A549 (cell line): ENCODE data around the gene LSS.

Source experiments
- EP300 ChIP-seq, 2 experiments: fragments of >200 bp; sonication (Bioruptor Twin); formaldehyde crosslinking; IDR thresholded peaks; 2 replicates in 1 of 2; 3 replicates in 1 of 2; pipeline ENCODE4 v1.6.1; 2016 to 2017
- RAD21 ChIP-seq, 2 experiments: fragments of >200 bp in 1 of 2; sonication (Bioruptor Twin) in 1 of 2; formaldehyde crosslinking in 1 of 2; IDR thresholded peaks in 1 of 2; conservative IDR thresholded peaks in 1 of 2; 2 replicates in 1 of 2; 3 replicates in 1 of 2; pipeline ENCODE4 v1.6.1; 2012 to 2018; ENCODE audit warnings: inconsistent platforms in 1 of 2
- RCOR1 ChIP-seq: fragments of 150-350 bp; IDR thresholded peaks from 2 replicates; pipeline ENCODE4 v1.6.1; 2014; ENCODE audit warnings: antibody characterized with exemption, low read length, low read depth
- RFX5 ChIP-seq: fragments of 450-650 bp; IDR thresholded peaks from 2 replicates; pipeline ENCODE4 v1.7.1; 2014; ENCODE audit warnings: antibody characterized with exemption, mild to moderate bottlenecking, moderate library complexity
- RNF2 ChIP-seq: fragments of 200-600 bp; sonication (generic); IDR thresholded peaks from 2 replicates; pipeline ENCODE4 v1.6.1; 2016; ENCODE audit warnings: low read depth, mild to moderate bottlenecking, antibody characterized with exemption, moderate library complexity, borderline replicate concordance
- SMC3 ChIP-seq: fragments of >200 bp; sonication (Bioruptor Twin); formaldehyde crosslinking; IDR thresholded peaks from 3 replicates; pipeline ENCODE4 v1.6.1; 2018; ENCODE audit warnings: inconsistent platforms
- TF ChIP-seq, protein P1 (sequence below): fragments of >200 bp; sonication (Bioruptor Twin); formaldehyde crosslinking; IDR thresholded peaks from 3 replicates; pipeline ENCODE4 v1.5.1; 2016

DNA sequence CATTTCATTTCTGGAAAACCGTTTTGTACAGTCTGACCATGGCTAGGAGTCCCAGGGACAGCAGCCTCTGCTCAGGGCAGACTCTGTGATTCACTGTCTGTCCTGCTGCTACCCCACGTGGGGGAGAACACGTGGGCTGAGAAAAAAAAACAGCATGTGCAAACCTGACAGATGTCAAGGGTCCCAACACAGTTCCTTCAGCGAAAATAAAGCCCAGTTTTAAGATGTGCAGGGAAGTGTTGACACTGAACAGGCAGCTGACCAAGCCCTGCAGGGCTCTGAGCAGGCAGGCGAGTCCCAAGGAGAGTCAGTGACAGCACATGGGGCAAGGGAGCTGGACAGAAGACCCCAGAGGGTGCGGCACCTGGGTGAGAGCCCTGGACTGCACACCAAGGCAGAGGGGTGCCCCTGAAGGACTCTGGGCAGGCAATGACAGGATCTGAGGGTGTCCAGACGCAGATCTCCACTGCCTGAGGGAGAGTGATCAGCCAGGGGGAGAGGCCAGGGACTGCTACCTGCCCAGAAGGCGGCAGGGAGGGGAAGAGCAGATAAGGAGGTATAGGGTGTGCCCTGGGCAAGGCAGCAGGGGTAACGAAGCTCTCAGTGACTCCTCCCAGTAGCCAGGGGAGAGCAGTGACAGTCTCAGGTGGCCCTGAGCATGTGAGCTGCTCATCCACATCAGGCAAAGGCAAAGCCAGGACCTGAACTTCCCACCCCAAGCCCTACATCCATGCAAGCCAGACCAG is 39.2 kb downstream of the LSS start:
- TF ChIP-seq, protein P1, sequence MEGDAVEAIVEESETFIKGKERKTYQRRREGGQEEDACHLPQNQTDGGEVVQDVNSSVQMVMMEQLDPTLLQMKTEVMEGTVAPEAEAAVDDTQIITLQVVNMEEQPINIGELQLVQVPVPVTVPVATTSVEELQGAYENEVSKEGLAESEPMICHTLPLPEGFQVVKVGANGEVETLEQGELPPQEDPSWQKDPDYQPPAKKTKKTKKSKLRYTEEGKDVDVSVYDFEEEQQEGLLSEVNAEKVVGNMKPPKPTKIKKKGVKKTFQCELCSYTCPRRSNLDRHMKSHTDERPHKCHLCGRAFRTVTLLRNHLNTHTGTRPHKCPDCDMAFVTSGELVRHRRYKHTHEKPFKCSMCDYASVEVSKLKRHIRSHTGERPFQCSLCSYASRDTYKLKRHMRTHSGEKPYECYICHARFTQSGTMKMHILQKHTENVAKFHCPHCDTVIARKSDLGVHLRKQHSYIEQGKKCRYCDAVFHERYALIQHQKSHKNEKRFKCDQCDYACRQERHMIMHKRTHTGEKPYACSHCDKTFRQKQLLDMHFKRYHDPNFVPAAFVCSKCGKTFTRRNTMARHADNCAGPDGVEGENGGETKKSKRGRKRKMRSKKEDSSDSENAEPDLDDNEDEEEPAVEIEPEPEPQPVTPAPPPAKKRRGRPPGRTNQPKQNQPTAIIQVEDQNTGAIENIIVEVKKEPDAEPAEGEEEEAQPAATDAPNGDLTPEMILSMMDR: no peak
- TF ChIP-seq RFX5 (no peak), SMC3 (no peak), EP300 (IDR thresholded peaks at IDR 0.05) (no peak), RAD21 (conservative IDR thresholded peaks at IDR 0.05 in 1 of 2, IDR thresholded peaks at IDR 0.05 in 1 of 2) (no peak), RCOR1 (no peak), RNF2 (no peak)
